Measurements from ENCODE around the gene RPS6KA5.

Gene RPS6KA5

GRCh38 chr14:91078095-91078737 is 17.8 kb upstream of the RPS6KA5 start:
- Histone ChIP-seq H3K27ac (no peak overlapping the region), H3K4me1 (ENCODE audit: control insufficient read depth in 1 of 2, insufficient read depth in 1 of 2, low read depth in 1 of 2, low read length in 1 of 2) (peaks cover 14 to 15% of the 10 kb centered on the region in 2 experiments)

GRCh38 chr14:91075553-91075952 is 15.1 kb upstream of the RPS6KA5 start:
- H3K27ac ChIP-seq, result peak overlapping the region; percentile 63
- no peaks in the 10 kb centered on the region for H3K36me3 ChIP-seq
- H3K4me3 ChIP-seq (ENCODE audit: low read depth in 1 of 2, low read length in 1 of 2), result no peak overlapping the region
- no peaks in the 10 kb centered on the region for H3K27me3 ChIP-seq
- no peaks in the 10 kb centered on the region for H3K9me3 ChIP-seq
- H3K4me1 ChIP-seq (ENCODE audit: control insufficient read depth in 1 of 2, insufficient read depth in 1 of 2, low read depth in 1 of 2, low read length in 1 of 2), result peaks cover 15 to 17% of the 10 kb centered on the region in 2 experiments
- TF ChIP-seq CTCF (IDR thresholded peaks at IDR 0.05), result no peak

More at GRCh38 chr14:91078095-91078737, 17.8 kb upstream of the RPS6KA5 start:
- TF ChIP-seq CTCF (IDR thresholded peaks at IDR 0.05), result no peak
- Histone ChIP-seq H3K9me3 (no peaks in the 10 kb centered on the region), H3K36me3 (no peaks in the 10 kb centered on the region), H3K4me3 (ENCODE audit: low read depth in 1 of 2, low read length in 1 of 2) (no peak overlapping the region), H3K27me3 (no peaks in the 10 kb centered on the region)

GRCh38 chr14:91070572-91070971 is 10.1 kb upstream of the RPS6KA5 start:
- no peaks in the 10 kb centered on the region for H3K36me3 ChIP-seq
- H3K4me1 ChIP-seq (ENCODE audit: control insufficient read depth in 1 of 2, insufficient read depth in 1 of 2, low read depth in 1 of 2, low read length in 1 of 2), result peaks cover 29 to 37% of the 10 kb centered on the region in 2 experiments

DNA sequence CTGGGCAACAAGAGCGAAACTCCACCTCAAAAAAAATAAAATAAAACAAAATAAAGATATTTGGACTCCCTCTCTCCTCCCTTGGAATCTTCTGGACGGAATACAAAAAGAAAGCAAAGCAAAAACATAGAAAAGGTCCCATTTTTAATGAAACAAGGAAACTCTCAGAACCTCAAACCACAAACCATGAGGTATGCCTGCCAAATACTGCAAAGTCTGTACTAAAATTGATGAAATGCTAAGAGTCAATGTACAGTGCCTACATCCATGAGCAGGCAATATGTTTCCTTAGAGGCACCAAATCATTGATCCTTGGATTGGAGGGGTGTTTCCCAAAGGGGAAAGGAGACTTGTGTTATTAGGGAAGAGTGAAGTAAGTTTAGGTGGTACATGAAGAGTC is 8.2 kb upstream of the RPS6KA5 start:
- Histone ChIP-seq H3K27ac (no peak overlapping the region), H3K9me3 (no peaks in the 10 kb centered on the region), H3K4me1 (ENCODE audit: control insufficient read depth in 1 of 2, insufficient read depth in 1 of 2, low read depth in 1 of 2, low read length in 1 of 2) (peaks cover 22 to 28% of the 10 kb centered on the region in 2 experiments), H3K36me3 (no peaks in the 10 kb centered on the region), H3K27me3 (no peaks in the 10 kb centered on the region), H3K4me3 (ENCODE audit: low read depth in 1 of 2, low read length in 1 of 2) (no peak overlapping the region)
- TF ChIP-seq CTCF (IDR thresholded peaks at IDR 0.05), result no peak

More at GRCh38 chr14:91070572-91070971, 10.1 kb upstream of the RPS6KA5 start:
- H3K9me3 ChIP-seq, result no peaks in the 10 kb centered on the region
- H3K27me3 ChIP-seq, result no peaks in the 10 kb centered on the region
- no peak for TF ChIP-seq CTCF (IDR thresholded peaks at IDR 0.05)
- no peak overlapping the region for H3K4me3 ChIP-seq (ENCODE audit: low read depth in 1 of 2, low read length in 1 of 2)
- no peak overlapping the region for H3K27ac ChIP-seq

GRCh38 chr14:91067186-91067585 is 6.7 kb upstream of the RPS6KA5 start:
- no peak for TF ChIP-seq CTCF (IDR thresholded peaks at IDR 0.05)
- H3K27me3 ChIP-seq, result no peaks in the 10 kb centered on the region
- no peaks in the 10 kb centered on the region for H3K9me3 ChIP-seq
- peaks cover 33 to 41% of the 10 kb centered on the region in 2 experiments for H3K4me1 ChIP-seq (ENCODE audit: control insufficient read depth in 1 of 2, insufficient read depth in 1 of 2, low read depth in 1 of 2, low read length in 1 of 2)
- H3K36me3 ChIP-seq, result no peaks in the 10 kb centered on the region
- no peak overlapping the region for H3K4me3 ChIP-seq (ENCODE audit: low read depth in 1 of 2, low read length in 1 of 2)
- peak overlapping the region; percentile 45 for H3K27ac ChIP-seq

Data from neutrophil (primary cell).